ENCODE measurements around the gene COL5A3.
"Not testable (repeated sequence)": the region's sequence is repeated elsewhere in the genome, so short reads cannot be mapped to it uniquely, and the experiment has no call there.

Gene COL5A3

GRCh38 chr19:9935506-9936325 lies 74.6 kb downstream of the COL5A3 start:
- no peak for DNase-seq

GRCh38 chr19:9934132-9934950 lies 76.0 kb downstream of the COL5A3 start:
- peak; percentile 72 for DNase-seq

- no peak for DNase-seq
These were observed 77.5 kb downstream of the COL5A3 start for GRCh38 chr19:9932835-9933234.

GRCh38 chr19:9931629-9932028 lies 78.7 kb downstream of the COL5A3 start:
- no peak for DNase-seq

- no peak for DNase-seq
These were observed 86.9 kb downstream of the COL5A3 start for GRCh38 chr19:9923440-9923839.

GRCh38 chr19:9922782-9923379 lies 87.4 kb downstream of the COL5A3 start:
- DNase-seq = not testable (repeated sequence)

- DNase-seq = no peak
These were observed 93.0 kb downstream of the COL5A3 start for GRCh38 chr19:9917321-9917720.

GRCh38 chr19:9916719-9917118 lies 93.6 kb downstream of the COL5A3 start:
- DNase-seq = no peak

- DNase-seq = peak; percentile 79
These were observed 95.7 kb downstream of the COL5A3 start for GRCh38 chr19:9914315-9915207.

GRCh38 chr19:9914001-9914314 lies 96.3 kb downstream of the COL5A3 start:
- no peak for DNase-seq

- DNase-seq = no peak
These were observed 96.9 kb downstream of the COL5A3 start for GRCh38 chr19:9913237-9914000.

- DNase-seq = no peak
These were observed 97.6 kb downstream of the COL5A3 start for GRCh38 chr19:9912551-9913236.

GRCh38 chr19:9911524-9912185 lies 98.6 kb downstream of the COL5A3 start:
- no peak for DNase-seq

GRCh38 chr19:9910625-9911024 lies 99.7 kb downstream of the COL5A3 start:
- DNase-seq = no peak

Measured in stimulated activated naive CD4-positive, alpha-beta T cell treated with Interleukin-2 at 50 U/mL for 16 hours (primary cell).